Measurements from ENCODE around the gene PCNT. TPM values are rescaled to one million over a fixed set of nuclear protein-coding genes. Genes with fewer than 3 reads are reported as not detected.
A peak's percentile ranks its signal among the peaks of the same experiment; 100 is the strongest.

The PCNT gene
- total RNA-seq, 1 donor from 2014 or later: 11.1 TPM

GRCh38 chr21:46357684-46358425 lies 33.9 kb downstream of the PCNT start:
- no peak for TF ChIP-seq CTCF (IDR thresholded peaks at IDR 0.05; ENCODE audit: insufficient read depth, low read length, severe bottlenecking)
- peaks cover 27% of the 10 kb centered on the region for H3K36me3 ChIP-seq (ENCODE audit: control insufficient read depth, insufficient read depth, low read length)
- DNase-seq (ENCODE audit: low read depth) (no peak), FAIRE-seq (no peak)
- no peaks in the 10 kb centered on the region for H3K27me3 ChIP-seq (ENCODE audit: control insufficient read depth, insufficient read depth, low read length)
- H3K4me3 ChIP-seq (ENCODE audit: low read depth, low read length): no peak overlapping the region

- FAIRE-seq (no peak), DNase-seq (ENCODE audit: low read depth) (no peak)
- TF ChIP-seq CTCF (IDR thresholded peaks at IDR 0.05; ENCODE audit: insufficient read depth, low read length, severe bottlenecking): no peak
- H3K4me3 ChIP-seq (ENCODE audit: low read depth, low read length): no peak overlapping the region
- H3K27me3 ChIP-seq (ENCODE audit: control insufficient read depth, insufficient read depth, low read length): no peaks in the 10 kb centered on the region
- H3K36me3 ChIP-seq (ENCODE audit: control insufficient read depth, insufficient read depth, low read length): peaks cover 17% of the 10 kb centered on the region
These were observed 37.2 kb downstream of the PCNT start for GRCh38 chr21:46361176-46361575.

- no peak for TF ChIP-seq CTCF (IDR thresholded peaks at IDR 0.05; ENCODE audit: insufficient read depth, low read length, severe bottlenecking)
- no peak for FAIRE-seq
- no peak overlapping the region for H3K4me3 ChIP-seq (ENCODE audit: low read depth, low read length)
- no peak for DNase-seq (ENCODE audit: low read depth)
- peaks cover 20% of the 10 kb centered on the region for H3K36me3 ChIP-seq (ENCODE audit: control insufficient read depth, insufficient read depth, low read length)
- H3K27me3 ChIP-seq (ENCODE audit: control insufficient read depth, insufficient read depth, low read length): no peaks in the 10 kb centered on the region
These were observed 38.0 kb downstream of the PCNT start for GRCh38 chr21:46361935-46362334.

GRCh38 chr21:46362946-46363345 lies 39.0 kb downstream of the PCNT start:
- Histone ChIP-seq H3K4me3 (ENCODE audit: low read depth, low read length) (no peak overlapping the region), H3K36me3 (ENCODE audit: control insufficient read depth, insufficient read depth, low read length) (peaks cover 20% of the 10 kb centered on the region)
- FAIRE-seq: no peak

GRCh38 chr21:46363698-46364097 lies 39.7 kb downstream of the PCNT start:
- FAIRE-seq: no peak
- no peak for TF ChIP-seq CTCF (IDR thresholded peaks at IDR 0.05; ENCODE audit: insufficient read depth, low read length, severe bottlenecking)

More at GRCh38 chr21:46362946-46363345, 39.0 kb downstream of the PCNT start:
- no peaks in the 10 kb centered on the region for H3K27me3 ChIP-seq (ENCODE audit: control insufficient read depth, insufficient read depth, low read length)
- TF ChIP-seq CTCF (IDR thresholded peaks at IDR 0.05; ENCODE audit: insufficient read depth, low read length, severe bottlenecking): no peak
- no peak for DNase-seq (ENCODE audit: low read depth)

GRCh38 chr21:46366091-46366490 lies 42.1 kb downstream of the PCNT start:
- H3K27me3 ChIP-seq (ENCODE audit: control insufficient read depth, insufficient read depth, low read length): no peaks in the 10 kb centered on the region
- no peak overlapping the region for H3K4me3 ChIP-seq (ENCODE audit: low read depth, low read length)
- no peak for DNase-seq (ENCODE audit: low read depth)
- peaks cover 20% of the 10 kb centered on the region for H3K36me3 ChIP-seq (ENCODE audit: control insufficient read depth, insufficient read depth, low read length)
- peak; percentile 66 for FAIRE-seq
- TF ChIP-seq CTCF (IDR thresholded peaks at IDR 0.05; ENCODE audit: insufficient read depth, low read length, severe bottlenecking): no peak

More at GRCh38 chr21:46363698-46364097, 39.7 kb downstream of the PCNT start:
- Histone ChIP-seq H3K36me3 (ENCODE audit: control insufficient read depth, insufficient read depth, low read length) (peaks cover 20% of the 10 kb centered on the region), H3K27me3 (ENCODE audit: control insufficient read depth, insufficient read depth, low read length) (no peaks in the 10 kb centered on the region), H3K4me3 (ENCODE audit: low read depth, low read length) (no peak overlapping the region)
- DNase-seq (ENCODE audit: low read depth): no peak
